ENCODE results near the gene HS3ST2. TPM values are rescaled to one million over a fixed set of nuclear protein-coding genes. Genes with fewer than 3 reads are reported as not detected.
"Not testable (repeated sequence)": the region's sequence is repeated elsewhere in the genome, so short reads cannot be mapped to it uniquely, and the experiment has no call there.

HS3ST2 gene
- total RNA-seq, 2 donors from 2014 or later: 1.6 to 2.3 TPM

GRCh38 chr16:22814711-22815105 lies 746 bp downstream of the HS3ST2 start:
- Histone ChIP-seq H3K4me3 (peak overlapping the region; percentile 5 to 47), H3K36me3 (no peaks in the 10 kb centered on the region), H3K27ac (no peak overlapping the region), H3K9me3 (no peaks in the 10 kb centered on the region), H3K4me1 (peaks cover 0 to 22% of the 10 kb centered on the region in 2 donors), H3K27me3 (peaks cover 7 to 15% of the 10 kb centered on the region in 2 donors)
- TF ChIP-seq CTCF (IDR thresholded peaks at IDR 0.05): no peak
- DNase-seq (ENCODE audit: low spot score): no peak

- Histone ChIP-seq H3K27ac (no peak overlapping the region), H3K4me3 (peak overlapping the region in 1 of 2 donors; percentile 47), H3K9me3 (no peaks in the 10 kb centered on the region), H3K4me1 (peaks cover 0 to 22% of the 10 kb centered on the region in 2 donors), H3K27me3 (peaks cover 7 to 15% of the 10 kb centered on the region in 2 donors), H3K36me3 (no peaks in the 10 kb centered on the region)
- no peak for TF ChIP-seq CTCF (IDR thresholded peaks at IDR 0.05)
- DNase-seq (ENCODE audit: low spot score): no peak
Measured at GRCh38 chr16:22815863-22816262, 1.9 kb downstream of the HS3ST2 start.

GRCh38 chr16:22816475-22816874 lies 2.5 kb downstream of the HS3ST2 start:
- peaks cover 7 to 15% of the 10 kb centered on the region in 2 donors for H3K27me3 ChIP-seq
- DNase-seq (ENCODE audit: low spot score): no peak

GRCh38 chr16:22818736-22819135 lies 4.8 kb downstream of the HS3ST2 start:
- not testable (repeated sequence) for H3K27ac ChIP-seq; H3K9me3 ChIP-seq; H3K36me3 ChIP-seq; DNase-seq (ENCODE audit: low spot score); H3K4me3 ChIP-seq
- Histone ChIP-seq H3K4me1 (peaks cover 0 to 15% of the 10 kb centered on the region in 2 donors), H3K27me3 (peaks cover 7 to 15% of the 10 kb centered on the region in 2 donors)

More at GRCh38 chr16:22816475-22816874, 2.5 kb downstream of the HS3ST2 start:
- Histone ChIP-seq H3K36me3 (no peaks in the 10 kb centered on the region), H3K4me3 (peak overlapping the region in 1 of 2 donors; percentile 47), H3K27ac (no peak overlapping the region), H3K9me3 (no peaks in the 10 kb centered on the region), H3K4me1 (peaks cover 0 to 22% of the 10 kb centered on the region in 2 donors)
- no peak for TF ChIP-seq CTCF (IDR thresholded peaks at IDR 0.05)

- no peaks in the 10 kb centered on the region for H3K27me3 ChIP-seq
- no peak for DNase-seq (ENCODE audit: low spot score)
Measured at GRCh38 chr16:22838681-22839080, 24.7 kb downstream of the HS3ST2 start.

GRCh38 chr16:22842031-22842430 lies 28.1 kb downstream of the HS3ST2 start:
- H3K4me1 ChIP-seq; H3K4me3 ChIP-seq; DNase-seq (ENCODE audit: low spot score); H3K27ac ChIP-seq; H3K9me3 ChIP-seq; H3K27me3 ChIP-seq; H3K36me3 ChIP-seq: not testable (repeated sequence)

More at GRCh38 chr16:22838681-22839080, 24.7 kb downstream of the HS3ST2 start:
- TF ChIP-seq CTCF (IDR thresholded peaks at IDR 0.05): no peak
- no peaks in the 10 kb centered on the region for H3K9me3 ChIP-seq
- no peak overlapping the region for H3K27ac ChIP-seq
- H3K4me3 ChIP-seq: no peak overlapping the region
- H3K4me1 ChIP-seq: no peaks in the 10 kb centered on the region
- H3K36me3 ChIP-seq: no peaks in the 10 kb centered on the region

- no peak for DNase-seq (ENCODE audit: low spot score)
- Histone ChIP-seq H3K27ac (no peak overlapping the region), H3K9me3 (no peaks in the 10 kb centered on the region), H3K27me3 (no peaks in the 10 kb centered on the region), H3K4me1 (no peaks in the 10 kb centered on the region), H3K36me3 (no peaks in the 10 kb centered on the region), H3K4me3 (no peak overlapping the region)
- no peak for TF ChIP-seq CTCF (IDR thresholded peaks at IDR 0.05)
Measured at GRCh38 chr16:22843122-22843521, 29.2 kb downstream of the HS3ST2 start.

Measured in right atrium auricular region (tissue), 2 donors.